Stimulated activated CD4-positive, alpha-beta T cell treated with anti-CD3 and anti-CD28 coated beads, TNF-alpha, amount 100 ng/mL, for 48 hours (primary cell): ENCODE results near the gene SNAPC4.

Experiments
- DNase-seq, 3 donors: peaks; one replicate each; pipeline ENCODE4 v3.0.0-alpha.2; 2020; ENCODE audit warnings: low read depth in 3 of 3

Gene SNAPC4

GRCh38 chr9:136370687-136371532 lies 29.1 kb downstream of the SNAPC4 start:
- DNase-seq = no peak

GRCh38 chr9:136370037-136370436 lies 29.9 kb downstream of the SNAPC4 start:
- DNase-seq = no peak

- no peak for DNase-seq
Measured at GRCh38 chr9:136368190-136368589, 31.8 kb downstream of the SNAPC4 start.

- DNase-seq = no peak
Measured at GRCh38 chr9:136367296-136368145, 32.4 kb downstream of the SNAPC4 start.

- DNase-seq = no peak
Measured at GRCh38 chr9:136366826-136367225, 33.1 kb downstream of the SNAPC4 start.

- DNase-seq = no peak
Measured at GRCh38 chr9:136365775-136366222, 34.2 kb downstream of the SNAPC4 start.

GRCh38 chr9:136364942-136365774 lies 34.8 kb downstream of the SNAPC4 start:
- no peak for DNase-seq

- DNase-seq = no peak
Measured at GRCh38 chr9:136363949-136364748, 35.8 kb downstream of the SNAPC4 start.

- DNase-seq = peak; percentile 93 to 98 (median 94)
Measured at GRCh38 chr9:136363106-136363948, 36.6 kb downstream of the SNAPC4 start, which contains the start of gene DNLZ. DNLZ (minus strand) TSS chr9:136363744; CDS start chr9:136363714, 30 bp downstream.

- DNase-seq = no peak
Measured at GRCh38 chr9:136362450-136362784, 37.6 kb downstream of the SNAPC4 start.

- no peak for DNase-seq
Measured at GRCh38 chr9:136361754-136362449, 38.1 kb downstream of the SNAPC4 start.

GRCh38 chr9:136361047-136361753 lies 38.8 kb downstream of the SNAPC4 start:
- DNase-seq = no peak

- no peak for DNase-seq
Measured at GRCh38 chr9:136359774-136360718, 39.9 kb downstream of the SNAPC4 start.

- no peak for DNase-seq
Measured at GRCh38 chr9:136358888-136359287, 41.1 kb downstream of the SNAPC4 start.

GRCh38 chr9:136358016-136358415 lies 42.0 kb downstream of the SNAPC4 start:
- no peak for DNase-seq

GRCh38 chr9:136357202-136357725 lies 42.7 kb downstream of the SNAPC4 start:
- DNase-seq = no peak
